Heart left ventricle (tissue), 13 donors: ENCODE data around the gene NR2F1-AS1.

Experiments used
- CTCF ChIP-seq, 12 donors: fragments of 200-600 bp; sonication (generic) in 4 of 12; IDR thresholded peaks; one replicate each; pipeline versions ENCODE4 v1.5.0 to v1.8.0; 2018 to 2022; ENCODE audit warnings: antibody characterized with exemption in 12 of 12, mild to moderate bottlenecking in 5 of 12
- POLR2A ChIP-seq, 2 donors: fragments of 450-650 bp; IDR thresholded peaks; one replicate each; pipeline ENCODE4 v1.6.1; 2017; ENCODE audit warnings: antibody characterized with exemption in 2 of 2, mild to moderate bottlenecking in 2 of 2, moderate library complexity in 2 of 2
- donor health status: ischemic (EF 13 %, LVEDD 7.1; RV severe dilation, severe dysfunction).
- donor health status: DM: no; HTN: yes; CAD: no.
- donor health status: DM: no; HTN: no; CAD: no.
- donor health status: ischemic (EF 25% LVEDD 6.9; RV normal size, moderate dysfunction).
- donor health status: ischemic (EF 25% LVEDD 5.7; RV mildly dilated, moderate dysfunction).
- donor health status: ischemic (EF 35%, LVEDD 5.7; RV mildly dilated, moderate dysfunction).
- donor health status: nonischemic (EF 11% LVEDD 7.7; RV severe dilation, severe dysfunction).
- donor health status: DM: yes; HTN: yes; CAD: no.
- donor health status: PGD.
- donor health status: ischemic (EF 29% LVEDD 5.4; RV normal size, mild dysfunction).
- donor health status: nonischemic (EF 23%, LVEDD 6.1; RV moderate dilation, normal function).

- TF ChIP-seq POLR2A (IDR thresholded peaks at IDR 0.05) (no peak), CTCF (IDR thresholded peaks at IDR 0.05) (no peak)
These were observed 4.2 kb upstream of the NR2F1-AS1 start for GRCh38 chr5:93585041-93585766.
